Fibroblast of lung (primary cell): ENCODE data around the gene MYL3. TPM values are rescaled to one million over a fixed set of nuclear protein-coding genes. Genes with fewer than 3 reads are reported as not detected.

Experiments used
- DNase-seq, 2 donors: peaks; one replicate each; pipeline versions ENCODE4 v3.0.0 to v3.0.0-alpha.2; 2010; ENCODE audit warnings: low read depth in 2 of 2
- H2AFZ ChIP-seq: 2 replicates; pipeline ENCODE4 v1.5.1; 2012; ENCODE audit warnings: low read length, control low read depth, inconsistent platforms
- H3K27ac ChIP-seq: 2 replicates; pipeline ENCODE4 v1.5.1; 2011; ENCODE audit warnings: low read length, control low read depth; ENCODE audit not compliant: insufficient read depth
- H3K27me3 ChIP-seq: 2 replicates; pipeline ENCODE4 v1.5.1; 2011; ENCODE audit warnings: mild to moderate bottlenecking, low read length; ENCODE audit not compliant: control insufficient read depth, insufficient read depth
- H3K36me3 ChIP-seq: 2 replicates; pipeline ENCODE4 v1.5.1; 2011; ENCODE audit warnings: low read length; ENCODE audit not compliant: control insufficient read depth, insufficient read depth
- H3K4me1 ChIP-seq: 2 replicates; pipeline ENCODE4 v1.5.1; 2011; ENCODE audit warnings: low read length; ENCODE audit not compliant: control insufficient read depth, insufficient read depth; ENCODE audit errors: extremely low read depth
- H3K4me2 ChIP-seq: 2 replicates; pipeline ENCODE4 v1.5.1; 2011; ENCODE audit warnings: low read length, control low read depth; ENCODE audit not compliant: insufficient read depth; ENCODE audit errors: extremely low read depth
- H3K4me3 ChIP-seq, 4 experiments: fragments of 200-600 bp in 1 of 4; sonication (generic) in 1 of 4; replicated peaks in 1 of 4; 2 replicates each; pipeline ENCODE4 v1.5.1; 2011 to 2016; ENCODE audit warnings: low read length in 4 of 4, low read depth in 3 of 4, mild to moderate bottlenecking in 3 of 4, control low read depth in 2 of 4, inconsistent platforms in 1 of 4, mixed read lengths in 1 of 4; ENCODE audit not compliant: insufficient read depth in 1 of 4; ENCODE audit errors: control extremely low read depth in 1 of 4
- H3K79me2 ChIP-seq: 2 replicates; pipeline ENCODE4 v1.5.1; 2012; ENCODE audit warnings: mild to moderate bottlenecking, low read length, inconsistent platforms; ENCODE audit not compliant: control insufficient read depth, insufficient read depth
- H3K9ac ChIP-seq: 2 replicates; pipeline ENCODE4 v1.5.1; 2011; ENCODE audit warnings: mild to moderate bottlenecking, low read length, control low read depth; ENCODE audit not compliant: insufficient read depth
- H3K9me3 ChIP-seq: 2 replicates; pipeline ENCODE4 v1.5.1; 2012; ENCODE audit warnings: low read depth, low read length; ENCODE audit not compliant: control insufficient read depth, insufficient read depth
- H4K20me1 ChIP-seq: 2 replicates; pipeline ENCODE4 v1.5.1; 2011; ENCODE audit warnings: low read length; ENCODE audit not compliant: control insufficient read depth, insufficient read depth; ENCODE audit errors: extremely low read depth
- EZH2 ChIP-seq: IDR thresholded peaks from 2 replicates; pipeline ENCODE4 v1.5.1; 2012; ENCODE audit warnings: low read length, control low read depth, mild to moderate bottlenecking; ENCODE audit errors: missing control alignments
- polyA plus RNA-seq, 2 donors: library from polyadenylated mRNA; depleted of rRNA in 1 of 2; stranded (reverse) in 1 of 2; unstranded in 1 of 2; fragments of >200 nt; gene quantifications; 2 replicates each; pipeline ENCODE4 v1.2.1, GENCODE V29; 2011 to 2012; ENCODE audit warnings: missing spikeins in 1 of 2
- total RNA-seq: library from RNA; depleted of rRNA; stranded (reverse); fragments of >200 nt; gene quantifications from 2 replicates; pipeline ENCODE4 v1.2.1, GENCODE V29; 2014
- TF ChIP-seq, protein P1 (sequence below), 2 donors: IDR thresholded peaks in 1 of 2; conservative IDR thresholded peaks in 1 of 2; 1 replicate in 1 of 2; 2 replicates in 1 of 2; pipeline ENCODE4 v1.5.1; 2011 to 2012; ENCODE audit warnings: low read length in 2 of 2, control low read depth in 1 of 2, inconsistent platforms in 1 of 2, low read depth in 1 of 2, mild to moderate bottlenecking in 1 of 2

MYL3 gene
- total and polyA plus RNA-seq, 2 donors (not counting 1 experiment from before 2014, with no cell fraction given), result 0.50 to 0.67 TPM

- no peak overlapping the region for H3K27ac ChIP-seq
- TF ChIP-seq, protein P1, sequence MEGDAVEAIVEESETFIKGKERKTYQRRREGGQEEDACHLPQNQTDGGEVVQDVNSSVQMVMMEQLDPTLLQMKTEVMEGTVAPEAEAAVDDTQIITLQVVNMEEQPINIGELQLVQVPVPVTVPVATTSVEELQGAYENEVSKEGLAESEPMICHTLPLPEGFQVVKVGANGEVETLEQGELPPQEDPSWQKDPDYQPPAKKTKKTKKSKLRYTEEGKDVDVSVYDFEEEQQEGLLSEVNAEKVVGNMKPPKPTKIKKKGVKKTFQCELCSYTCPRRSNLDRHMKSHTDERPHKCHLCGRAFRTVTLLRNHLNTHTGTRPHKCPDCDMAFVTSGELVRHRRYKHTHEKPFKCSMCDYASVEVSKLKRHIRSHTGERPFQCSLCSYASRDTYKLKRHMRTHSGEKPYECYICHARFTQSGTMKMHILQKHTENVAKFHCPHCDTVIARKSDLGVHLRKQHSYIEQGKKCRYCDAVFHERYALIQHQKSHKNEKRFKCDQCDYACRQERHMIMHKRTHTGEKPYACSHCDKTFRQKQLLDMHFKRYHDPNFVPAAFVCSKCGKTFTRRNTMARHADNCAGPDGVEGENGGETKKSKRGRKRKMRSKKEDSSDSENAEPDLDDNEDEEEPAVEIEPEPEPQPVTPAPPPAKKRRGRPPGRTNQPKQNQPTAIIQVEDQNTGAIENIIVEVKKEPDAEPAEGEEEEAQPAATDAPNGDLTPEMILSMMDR (conservative IDR thresholded peaks at IDR 0.05 in 1 of 2, IDR thresholded peaks at IDR 0.05 in 1 of 2; ENCODE audit: low read depth in 1 of 2, low read length in 2 of 2), result no peak
- no peak for TF ChIP-seq EZH2
Measured at GRCh38 chr3:46900007-46900292, 36.7 kb upstream of the MYL3 start.

DNA sequence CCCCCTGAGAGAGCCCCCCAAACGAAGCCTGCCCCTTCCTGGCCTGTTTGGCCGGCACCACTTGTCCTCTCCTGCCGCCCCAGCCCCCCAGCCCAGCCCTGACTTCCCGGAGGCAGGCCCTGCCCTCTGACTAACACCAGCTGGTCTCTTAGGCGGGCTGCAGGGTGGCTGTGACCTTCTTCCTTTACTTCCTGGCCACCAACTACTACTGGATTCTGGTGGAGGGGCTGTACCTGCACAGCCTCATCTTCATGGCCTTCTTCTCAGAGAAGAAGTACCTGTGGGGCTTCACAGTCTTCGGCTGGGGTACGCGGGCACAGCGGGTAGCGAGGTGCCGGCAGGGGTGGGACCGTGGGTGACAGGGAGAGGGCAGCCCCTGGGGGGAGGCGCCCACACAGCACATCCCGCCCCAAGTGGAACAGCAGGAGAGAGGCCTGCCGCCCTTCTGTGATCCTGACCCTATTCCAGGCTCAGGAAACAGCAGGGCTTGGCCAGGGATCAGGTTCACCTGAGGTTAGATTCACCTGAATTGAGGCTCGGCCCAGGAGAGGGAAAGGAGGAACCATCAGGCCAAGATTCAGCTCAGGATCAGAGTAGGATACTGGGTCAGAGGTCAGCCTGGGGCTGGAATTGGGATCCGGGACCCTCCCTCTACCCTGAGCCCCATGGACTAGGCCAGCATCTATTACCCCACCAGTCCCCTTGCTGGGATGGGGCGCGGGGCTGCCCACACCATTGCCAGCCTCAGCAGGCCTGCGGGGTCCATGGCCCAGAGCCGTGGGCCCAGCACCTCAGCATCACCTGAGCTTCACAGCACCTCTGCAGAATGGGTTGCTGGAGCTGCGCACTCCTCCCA, 36.1 kb upstream of the MYL3 start:
- no peaks in the 10 kb centered on the region for H3K4me1 ChIP-seq
- TF ChIP-seq EZH2, result no peak
- TF ChIP-seq, protein P1 (conservative IDR thresholded peaks at IDR 0.05 in 1 of 2, IDR thresholded peaks at IDR 0.05 in 1 of 2; ENCODE audit: low read depth in 1 of 2, low read length in 2 of 2), result no peak
- no peaks in the 10 kb centered on the region for H3K79me2 ChIP-seq
- no peak overlapping the region for H3K4me2 ChIP-seq
- no peaks in the 10 kb centered on the region for H4K20me1 ChIP-seq
- no peaks in the 10 kb centered on the region for H3K9me3 ChIP-seq
- no peak overlapping the region for H3K27ac ChIP-seq
- no peaks in the 10 kb centered on the region for H3K27me3 ChIP-seq
- no peak overlapping the region for H3K4me3 ChIP-seq
- no peaks in the 10 kb centered on the region for H3K36me3 ChIP-seq
- DNase-seq, result no peak
- H3K9ac ChIP-seq, result no peak overlapping the region
- H2AFZ ChIP-seq, result no peak overlapping the region

More at GRCh38 chr3:46900007-46900292, 36.7 kb upstream of the MYL3 start:
- Histone ChIP-seq H2AFZ (no peak overlapping the region), H3K4me2 (no peak overlapping the region), H3K79me2 (no peaks in the 10 kb centered on the region), H3K4me3 (no peak overlapping the region), H3K36me3 (no peaks in the 10 kb centered on the region), H3K4me1 (no peaks in the 10 kb centered on the region), H3K27me3 (no peaks in the 10 kb centered on the region), H4K20me1 (no peaks in the 10 kb centered on the region), H3K9ac (no peak overlapping the region), H3K9me3 (no peaks in the 10 kb centered on the region)
- DNase-seq, result no peak

GRCh38 chr3:46898321-46899150, 35.3 kb upstream of the MYL3 start:
- Histone ChIP-seq H3K27ac (no peak overlapping the region), H3K9ac (no peak overlapping the region), H4K20me1 (no peaks in the 10 kb centered on the region), H3K9me3 (no peaks in the 10 kb centered on the region), H2AFZ (no peak overlapping the region), H3K79me2 (no peaks in the 10 kb centered on the region), H3K4me1 (no peaks in the 10 kb centered on the region), H3K4me2 (no peak overlapping the region), H3K36me3 (no peaks in the 10 kb centered on the region), H3K27me3 (no peaks in the 10 kb centered on the region), H3K4me3 (no peak overlapping the region)
- TF ChIP-seq EZH2, result no peak
- TF ChIP-seq, protein P1 (conservative IDR thresholded peaks at IDR 0.05 in 1 of 2, IDR thresholded peaks at IDR 0.05 in 1 of 2; ENCODE audit: low read depth in 1 of 2, low read length in 2 of 2), result no peak
- DNase-seq, result no peak
